ENCODE data around the gene GNAI3. TPM values are rescaled to one million over a fixed set of nuclear protein-coding genes. Genes with fewer than 3 reads are reported as not detected.
"Not testable (repeated sequence)": the region's sequence is repeated elsewhere in the genome, so short reads cannot be mapped to it uniquely, and the experiment has no call there.

Gene GNAI3
- polyA plus RNA-seq, 1 donor from 2014 or later: 10.6 TPM

DNA sequence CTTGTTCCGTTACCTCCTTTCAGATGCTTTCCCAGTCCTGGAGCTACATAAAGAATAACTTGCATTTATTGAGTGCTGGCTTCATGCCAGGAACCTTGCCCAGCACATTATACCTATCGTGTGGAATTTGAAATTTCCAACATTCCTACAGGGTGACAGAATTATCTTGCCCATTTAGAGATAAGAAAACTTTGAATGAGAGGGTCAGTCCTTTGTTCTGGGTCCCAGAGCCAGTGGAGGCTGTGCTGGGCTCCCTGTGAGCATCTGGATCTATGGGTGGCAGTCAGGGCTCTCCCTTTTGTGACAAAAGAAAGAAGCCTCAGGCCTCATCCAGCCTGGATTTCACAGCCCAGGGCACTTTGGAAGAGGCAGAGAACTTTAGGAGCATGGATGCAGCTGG, 110.7 kb downstream of the GNAI3 start:
- no peak overlapping the region for H3K4me2 ChIP-seq (ENCODE audit: low read length)
- H3K9me2 ChIP-seq (ENCODE audit: insufficient read depth, low read length): no peaks in the 10 kb centered on the region
- H2AFZ ChIP-seq (ENCODE audit: low read depth, low read length): no peak overlapping the region
- H3K27me3 ChIP-seq (ENCODE audit: insufficient read depth, low read depth, low read length): no peaks in the 10 kb centered on the region
- no peaks in the 10 kb centered on the region for H3K9me3 ChIP-seq (ENCODE audit: low read length)
- H3K9ac ChIP-seq (ENCODE audit: low read length): no peak overlapping the region
- no peak overlapping the region for H3K27ac ChIP-seq (ENCODE audit: low read length)
- no peaks in the 10 kb centered on the region for H4K20me1 ChIP-seq (ENCODE audit: insufficient read depth)
- H3K36me3 ChIP-seq (ENCODE audit: insufficient read depth, low read length): no peaks in the 10 kb centered on the region
- TF ChIP-seq EP300 (conservative IDR thresholded peaks at IDR 0.05; ENCODE audit: poor library complexity, severe bottlenecking): no peak
- TF ChIP-seq POLR2AphosphoS5 (IDR thresholded peaks at IDR 0.05): no peak
- TF ChIP-seq SMC3 (conservative IDR thresholded peaks at IDR 0.05; ENCODE audit: poor library complexity): no peak
- TF ChIP-seq MXI1 (conservative IDR thresholded peaks at IDR 0.05; ENCODE audit: poor library complexity, severe bottlenecking): no peak
- no peak for TF ChIP-seq TAF1 (IDR thresholded peaks at IDR 0.05; ENCODE audit: low read depth)
- TF ChIP-seq, protein P1, sequence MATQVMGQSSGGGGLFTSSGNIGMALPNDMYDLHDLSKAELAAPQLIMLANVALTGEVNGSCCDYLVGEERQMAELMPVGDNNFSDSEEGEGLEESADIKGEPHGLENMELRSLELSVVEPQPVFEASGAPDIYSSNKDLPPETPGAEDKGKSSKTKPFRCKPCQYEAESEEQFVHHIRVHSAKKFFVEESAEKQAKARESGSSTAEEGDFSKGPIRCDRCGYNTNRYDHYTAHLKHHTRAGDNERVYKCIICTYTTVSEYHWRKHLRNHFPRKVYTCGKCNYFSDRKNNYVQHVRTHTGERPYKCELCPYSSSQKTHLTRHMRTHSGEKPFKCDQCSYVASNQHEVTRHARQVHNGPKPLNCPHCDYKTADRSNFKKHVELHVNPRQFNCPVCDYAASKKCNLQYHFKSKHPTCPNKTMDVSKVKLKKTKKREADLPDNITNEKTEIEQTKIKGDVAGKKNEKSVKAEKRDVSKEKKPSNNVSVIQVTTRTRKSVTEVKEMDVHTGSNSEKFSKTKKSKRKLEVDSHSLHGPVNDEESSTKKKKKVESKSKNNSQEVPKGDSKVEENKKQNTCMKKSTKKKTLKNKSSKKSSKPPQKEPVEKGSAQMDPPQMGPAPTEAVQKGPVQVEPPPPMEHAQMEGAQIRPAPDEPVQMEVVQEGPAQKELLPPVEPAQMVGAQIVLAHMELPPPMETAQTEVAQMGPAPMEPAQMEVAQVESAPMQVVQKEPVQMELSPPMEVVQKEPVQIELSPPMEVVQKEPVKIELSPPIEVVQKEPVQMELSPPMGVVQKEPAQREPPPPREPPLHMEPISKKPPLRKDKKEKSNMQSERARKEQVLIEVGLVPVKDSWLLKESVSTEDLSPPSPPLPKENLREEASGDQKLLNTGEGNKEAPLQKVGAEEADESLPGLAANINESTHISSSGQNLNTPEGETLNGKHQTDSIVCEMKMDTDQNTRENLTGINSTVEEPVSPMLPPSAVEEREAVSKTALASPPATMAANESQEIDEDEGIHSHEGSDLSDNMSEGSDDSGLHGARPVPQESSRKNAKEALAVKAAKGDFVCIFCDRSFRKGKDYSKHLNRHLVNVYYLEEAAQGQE (IDR thresholded peaks at IDR 0.05; ENCODE audit: borderline replicate concordance): no peak
- TF ChIP-seq RAD21 (conservative IDR thresholded peaks at IDR 0.05): no peak
- TF ChIP-seq, protein P2, sequence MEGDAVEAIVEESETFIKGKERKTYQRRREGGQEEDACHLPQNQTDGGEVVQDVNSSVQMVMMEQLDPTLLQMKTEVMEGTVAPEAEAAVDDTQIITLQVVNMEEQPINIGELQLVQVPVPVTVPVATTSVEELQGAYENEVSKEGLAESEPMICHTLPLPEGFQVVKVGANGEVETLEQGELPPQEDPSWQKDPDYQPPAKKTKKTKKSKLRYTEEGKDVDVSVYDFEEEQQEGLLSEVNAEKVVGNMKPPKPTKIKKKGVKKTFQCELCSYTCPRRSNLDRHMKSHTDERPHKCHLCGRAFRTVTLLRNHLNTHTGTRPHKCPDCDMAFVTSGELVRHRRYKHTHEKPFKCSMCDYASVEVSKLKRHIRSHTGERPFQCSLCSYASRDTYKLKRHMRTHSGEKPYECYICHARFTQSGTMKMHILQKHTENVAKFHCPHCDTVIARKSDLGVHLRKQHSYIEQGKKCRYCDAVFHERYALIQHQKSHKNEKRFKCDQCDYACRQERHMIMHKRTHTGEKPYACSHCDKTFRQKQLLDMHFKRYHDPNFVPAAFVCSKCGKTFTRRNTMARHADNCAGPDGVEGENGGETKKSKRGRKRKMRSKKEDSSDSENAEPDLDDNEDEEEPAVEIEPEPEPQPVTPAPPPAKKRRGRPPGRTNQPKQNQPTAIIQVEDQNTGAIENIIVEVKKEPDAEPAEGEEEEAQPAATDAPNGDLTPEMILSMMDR (IDR thresholded peaks at IDR 0.05; ENCODE audit: poor library complexity, severe bottlenecking): no peak
- no peak for TF ChIP-seq EZH2 (IDR thresholded peaks at IDR 0.05; ENCODE audit: borderline replicate concordance, insufficient read depth, low read length, poor library complexity, severe bottlenecking)
- no peaks in the 10 kb centered on the region for H3F3A ChIP-seq (ENCODE audit: insufficient read depth, low read length, poor library complexity, severe bottlenecking)
- no peaks in the 10 kb centered on the region for H3K79me2 ChIP-seq (replicated peaks; ENCODE audit: insufficient read depth, low read length)
- no peak overlapping the region for H3K4me3 ChIP-seq (ENCODE audit: low read length)

DNA sequence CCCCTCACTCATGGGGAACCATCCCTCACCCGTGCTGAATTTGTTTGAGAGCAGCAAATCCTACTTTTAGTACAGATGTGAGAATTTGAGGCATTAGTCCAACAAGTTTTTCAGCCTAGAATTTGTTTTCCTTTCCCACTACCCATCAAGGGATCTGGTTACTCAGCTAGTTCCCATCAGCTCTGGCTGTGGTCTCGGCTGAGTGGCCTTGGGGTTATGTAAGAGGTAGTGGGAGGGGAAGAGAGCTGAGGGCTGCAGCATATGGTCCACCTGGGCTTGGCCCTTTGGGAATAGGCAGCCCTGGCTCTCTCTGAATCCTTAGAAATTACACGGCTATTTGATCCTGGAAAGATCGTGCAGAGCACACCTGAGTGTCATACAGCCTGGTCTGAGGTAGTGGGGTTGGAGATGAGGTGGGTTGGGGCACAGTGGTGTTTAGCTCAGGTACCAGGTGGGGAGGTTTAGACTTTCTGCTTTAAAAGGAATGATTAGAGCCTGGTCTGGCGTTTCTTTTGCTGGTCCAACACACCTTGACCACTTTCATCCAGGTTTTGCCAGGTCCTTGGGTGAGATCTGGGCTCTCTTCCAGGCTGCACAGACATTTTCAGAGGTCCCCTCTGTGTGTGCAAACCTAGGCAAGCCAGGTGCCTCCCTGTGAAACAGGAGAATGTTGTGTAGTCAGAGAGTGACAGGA, 111.7 kb downstream of the GNAI3 start:
- no peak overlapping the region for H2AFZ ChIP-seq (ENCODE audit: low read depth, low read length)
- no peak overlapping the region for H3K9ac ChIP-seq (ENCODE audit: low read length)
- H4K20me1 ChIP-seq (ENCODE audit: insufficient read depth): no peaks in the 10 kb centered on the region
- no peak overlapping the region for H3K27ac ChIP-seq (ENCODE audit: low read length)
- no peaks in the 10 kb centered on the region for H3K79me2 ChIP-seq (replicated peaks; ENCODE audit: insufficient read depth, low read length)
- no peaks in the 10 kb centered on the region for H3K9me2 ChIP-seq (ENCODE audit: insufficient read depth, low read length)
- TF ChIP-seq RAD21 (conservative IDR thresholded peaks at IDR 0.05): no peak
- TF ChIP-seq, protein P2 (IDR thresholded peaks at IDR 0.05; ENCODE audit: poor library complexity, severe bottlenecking): no peak
- H3K4me2 ChIP-seq (ENCODE audit: low read length): no peak overlapping the region
- no peaks in the 10 kb centered on the region for H3K36me3 ChIP-seq (ENCODE audit: insufficient read depth, low read length)
- H3K4me3 ChIP-seq (ENCODE audit: low read length): no peak overlapping the region
- H3K9me3 ChIP-seq (ENCODE audit: low read length): no peaks in the 10 kb centered on the region
- no peaks in the 10 kb centered on the region for H3F3A ChIP-seq (ENCODE audit: insufficient read depth, low read length, poor library complexity, severe bottlenecking)
- H3K27me3 ChIP-seq (ENCODE audit: insufficient read depth, low read depth, low read length): no peaks in the 10 kb centered on the region

DNA sequence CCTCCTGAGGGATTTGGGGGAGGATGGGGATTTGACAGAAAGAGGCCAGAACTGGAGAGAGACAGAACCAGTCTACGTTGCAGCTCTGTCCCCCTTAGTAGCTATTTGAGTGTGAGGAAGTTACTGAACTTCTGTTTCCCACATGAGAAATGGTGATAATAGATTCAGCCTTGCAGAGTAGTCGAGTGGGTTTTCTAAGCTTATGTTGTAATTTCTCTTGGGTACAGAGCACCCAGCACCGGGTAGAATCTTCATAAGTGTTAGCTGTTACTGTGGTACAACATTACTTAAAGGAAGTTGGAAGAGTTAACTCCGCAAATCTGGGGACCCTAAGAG, 112.2 kb downstream of the GNAI3 start:
- H3K9ac ChIP-seq (ENCODE audit: low read length); H3K4me3 ChIP-seq (ENCODE audit: low read length); H3K27ac ChIP-seq (ENCODE audit: low read length); H3K9me3 ChIP-seq (ENCODE audit: low read length); H3K79me2 ChIP-seq (replicated peaks; ENCODE audit: insufficient read depth, low read length); H3K36me3 ChIP-seq (ENCODE audit: insufficient read depth, low read length); H3K4me2 ChIP-seq (ENCODE audit: low read length); H2AFZ ChIP-seq (ENCODE audit: low read depth, low read length); H3F3A ChIP-seq (ENCODE audit: insufficient read depth, low read length, poor library complexity, severe bottlenecking); H3K9me2 ChIP-seq (ENCODE audit: insufficient read depth, low read length); H4K20me1 ChIP-seq (ENCODE audit: insufficient read depth); H3K27me3 ChIP-seq (ENCODE audit: insufficient read depth, low read depth, low read length): not testable (repeated sequence)

All from neural cell (in vitro differentiated cells).